ENCODE measurements around the gene WWTR1.

WWTR1 gene

GRCh38 chr3:149657926-149658743, at the start of gene WWTR1:
Gene WWTR1 (minus strand): TSS chr3:149658025. CDS start chr3:149657306, 719 bp downstream.
- no peak for DNase-seq (ENCODE audit: low read depth, low spot score)

GRCh38 chr3:149706905-149707304, 49.1 kb upstream of the WWTR1 start:
- DNase-seq (ENCODE audit: low read depth, low spot score) = no peak

- DNase-seq (ENCODE audit: low read depth, low spot score) = no peak
These were observed 47.6 kb upstream of the WWTR1 start for GRCh38 chr3:149705416-149705815.

GRCh38 chr3:149703466-149703865, 45.6 kb upstream of the WWTR1 start:
- DNase-seq (ENCODE audit: low read depth, low spot score) = no peak

- no peak for DNase-seq (ENCODE audit: low read depth, low spot score)
These were observed 45.0 kb upstream of the WWTR1 start for GRCh38 chr3:149702691-149703441.

GRCh38 chr3:149701977-149702350, 44.1 kb upstream of the WWTR1 start:
- no peak for DNase-seq (ENCODE audit: low read depth, low spot score)

- no peak for DNase-seq (ENCODE audit: low read depth, low spot score)
These were observed 43.6 kb upstream of the WWTR1 start for GRCh38 chr3:149701206-149701976.

GRCh38 chr3:149688122-149688757, 30.4 kb upstream of the WWTR1 start:
- no peak for DNase-seq (ENCODE audit: low read depth, low spot score)

- DNase-seq (ENCODE audit: low read depth, low spot score) = no peak
These were observed 29.2 kb upstream of the WWTR1 start for GRCh38 chr3:149686996-149687395.

GRCh38 chr3:149678351-149678950, 20.6 kb upstream of the WWTR1 start:
- no peak for DNase-seq (ENCODE audit: low read depth, low spot score)

GRCh38 chr3:149673393-149673792, 15.6 kb upstream of the WWTR1 start:
- DNase-seq (ENCODE audit: low read depth, low spot score) = no peak

GRCh38 chr3:149670742-149671492, 13.1 kb upstream of the WWTR1 start:
- DNase-seq (ENCODE audit: low read depth, low spot score) = no peak

GRCh38 chr3:149667576-149667975, 9.8 kb upstream of the WWTR1 start:
- no peak for DNase-seq (ENCODE audit: low read depth, low spot score)

- DNase-seq (ENCODE audit: low read depth, low spot score) = no peak
These were observed 6.1 kb upstream of the WWTR1 start for GRCh38 chr3:149663966-149664365.

GRCh38 chr3:149662240-149662887, 4.5 kb upstream of the WWTR1 start:
- no peak for DNase-seq (ENCODE audit: low read depth, low spot score)

GRCh38 chr3:149660462-149660861, 2.6 kb upstream of the WWTR1 start:
- no peak for DNase-seq (ENCODE audit: low read depth, low spot score)

- DNase-seq (ENCODE audit: low read depth, low spot score) = no peak
These were observed 1.1 kb upstream of the WWTR1 start for GRCh38 chr3:149658744-149659497.

GRCh38 chr3:149657321-149657925, 402 bp downstream of the WWTR1 start:
- no peak for DNase-seq (ENCODE audit: low read depth, low spot score)
